Sigmoid colon (tissue), 7 donors: ENCODE data around the gene RGS11. TPM values are rescaled to one million over a fixed set of nuclear protein-coding genes. Genes with fewer than 3 reads are reported as not detected.
A peak's percentile ranks its signal among the peaks of the same experiment; 100 is the strongest.

Source experiments
- DNase-seq: peaks from one replicate; pipeline ENCODE4 v3.0.0-alpha.2; 2019
- H3K27ac ChIP-seq, 4 donors: fragments of 200-600 bp; sonication (generic); one replicate each; pipeline ENCODE4 v1.5.1; 2016 to 2019; ENCODE audit warnings: mild to moderate bottlenecking in 1 of 4
- H3K27me3 ChIP-seq, 3 donors: fragments of 200-600 bp; sonication (generic); one replicate each; pipeline ENCODE4 v1.5.1; 2019; ENCODE audit warnings: mild to moderate bottlenecking in 1 of 3
- H3K36me3 ChIP-seq, 4 donors: fragments of 200-600 bp; sonication (generic); one replicate each; pipeline ENCODE4 v1.5.1; 2016 to 2019
- H3K4me1 ChIP-seq, 4 donors: fragments of 200-600 bp; sonication (generic); one replicate each; pipeline ENCODE4 v1.5.1; 2017 to 2019
- H3K4me3 ChIP-seq, 4 donors: fragments of 200-600 bp; sonication (generic); one replicate each; pipeline ENCODE4 v1.5.1; 2017 to 2019; ENCODE audit warnings: mild to moderate bottlenecking in 2 of 4, moderate library complexity in 1 of 4
- H3K9me3 ChIP-seq, 4 donors: fragments of 200-600 bp in 3 of 4; sonication (generic) in 3 of 4; one replicate each; pipeline versions ENCODE4 v1.5.1 to v1.6.1; 2013 to 2019
- EP300 ChIP-seq, 4 donors: sonication (generic); formaldehyde crosslinking; IDR thresholded peaks; one replicate each; pipeline ENCODE4 v1.6.1; 2017; ENCODE audit warnings: antibody characterized with exemption in 4 of 4
- POLR2A ChIP-seq, 2 donors: fragments of 450-650 bp; IDR thresholded peaks; one replicate each; pipeline ENCODE4 v1.6.1; 2016; ENCODE audit warnings: antibody characterized with exemption in 2 of 2, mild to moderate bottlenecking in 2 of 2, moderate library complexity in 2 of 2
- POLR2AphosphoS5 ChIP-seq, 4 donors: sonication (generic); formaldehyde crosslinking; IDR thresholded peaks; one replicate each; pipeline ENCODE4 v1.6.1; 2017; ENCODE audit warnings: antibody characterized with exemption in 4 of 4
- WGBS, 2 donors: extraction: QIAGEN DNeasy Blood & Tissue Kit; methylation state at CpG; one replicate each; pipeline ENCODE4 v1.1.7; 2013; 5-methylcytosine and 5-hydroxymethylcytosine counted together
- intact Hi-C: fragments of 100-400 bp; cut with DNase I; formaldehyde crosslinking; loops from one replicate; pipeline ENCODE4 v1.15.1; 2023
- polyA plus RNA-seq, 3 donors: library from polyadenylated mRNA; stranded (reverse); fragments of 200-250 nt; gene quantifications; one replicate each; pipeline ENCODE4 v1.2.3, GENCODE V29; 2013
- total RNA-seq, 4 donors: library from RNA; depleted of rRNA; stranded (reverse); fragments of >200 nt; gene quantifications; one replicate each; pipeline ENCODE4 v1.1.0, GENCODE V29; 2016
- TF ChIP-seq, protein P1 (sequence below), 4 experiments: fragments of 450-650 bp in 3 of 4; fragments of 200-600 bp in 1 of 4; IDR thresholded peaks; one replicate each; pipeline ENCODE4 v1.5.1; 2016 to 2019; ENCODE audit warnings: antibody characterized with exemption in 4 of 4, mild to moderate bottlenecking in 3 of 4, moderate library complexity in 2 of 4
- donor health status: healthy with polysubstance abuse.
- donor health status: Bipolar disorder and iron deficiency.
- donor health status: healthy.

RGS11 gene
- total and polyA plus RNA-seq, 7 donors = 0.23 to 24.9 (median 6.4) TPM

DNA sequence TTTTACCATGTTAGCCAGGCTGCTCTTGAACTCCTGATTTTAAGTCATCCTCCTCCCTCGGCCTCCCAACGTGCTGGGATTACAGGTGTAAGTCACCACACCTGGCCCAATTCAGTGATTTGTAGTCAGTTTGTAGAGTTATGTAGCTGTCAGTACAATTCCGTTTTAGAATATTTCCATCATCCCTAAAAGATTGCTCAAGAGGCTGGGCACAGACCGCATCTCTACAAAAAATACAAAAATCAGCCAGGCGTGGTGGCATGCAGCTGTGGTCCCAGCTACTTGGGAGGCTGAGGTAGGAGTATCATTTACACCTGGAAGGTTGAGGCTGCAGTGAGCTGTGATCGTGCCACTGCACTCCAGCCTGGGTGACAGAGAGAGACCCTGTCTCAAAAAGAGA lies 20.6 kb downstream of the RGS11 start:
- H3K27me3 ChIP-seq = no peaks in the 10 kb centered on the region
- H3K9me3 ChIP-seq = no peaks in the 10 kb centered on the region
- H3K27ac ChIP-seq = no peak overlapping the region
- no peak for DNase-seq
- no peak overlapping the region for H3K4me3 ChIP-seq
- TF ChIP-seq POLR2AphosphoS5 (IDR thresholded peaks at IDR 0.05) (no peak), EP300 (IDR thresholded peaks at IDR 0.05) (no peak), POLR2A (IDR thresholded peaks at IDR 0.05) (no peak)
- TF ChIP-seq, protein P1, sequence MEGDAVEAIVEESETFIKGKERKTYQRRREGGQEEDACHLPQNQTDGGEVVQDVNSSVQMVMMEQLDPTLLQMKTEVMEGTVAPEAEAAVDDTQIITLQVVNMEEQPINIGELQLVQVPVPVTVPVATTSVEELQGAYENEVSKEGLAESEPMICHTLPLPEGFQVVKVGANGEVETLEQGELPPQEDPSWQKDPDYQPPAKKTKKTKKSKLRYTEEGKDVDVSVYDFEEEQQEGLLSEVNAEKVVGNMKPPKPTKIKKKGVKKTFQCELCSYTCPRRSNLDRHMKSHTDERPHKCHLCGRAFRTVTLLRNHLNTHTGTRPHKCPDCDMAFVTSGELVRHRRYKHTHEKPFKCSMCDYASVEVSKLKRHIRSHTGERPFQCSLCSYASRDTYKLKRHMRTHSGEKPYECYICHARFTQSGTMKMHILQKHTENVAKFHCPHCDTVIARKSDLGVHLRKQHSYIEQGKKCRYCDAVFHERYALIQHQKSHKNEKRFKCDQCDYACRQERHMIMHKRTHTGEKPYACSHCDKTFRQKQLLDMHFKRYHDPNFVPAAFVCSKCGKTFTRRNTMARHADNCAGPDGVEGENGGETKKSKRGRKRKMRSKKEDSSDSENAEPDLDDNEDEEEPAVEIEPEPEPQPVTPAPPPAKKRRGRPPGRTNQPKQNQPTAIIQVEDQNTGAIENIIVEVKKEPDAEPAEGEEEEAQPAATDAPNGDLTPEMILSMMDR (IDR thresholded peaks at IDR 0.05) = no peak
- no peaks in the 10 kb centered on the region for H3K4me1 ChIP-seq
- WGBS, 2 donors = 96% methylated on average over 6 of the region's 6 CpGs
- H3K36me3 ChIP-seq = peaks cover 5 to 72% (median 32%) of the 10 kb centered on the region in 4 donors
- intact Hi-C loops = no loop called here

GRCh38 chr16:254461-254860 lies 21.3 kb downstream of the RGS11 start:
- H3K27me3 ChIP-seq = no peaks in the 10 kb centered on the region
- TF ChIP-seq POLR2A (IDR thresholded peaks at IDR 0.05) (no peak), POLR2AphosphoS5 (IDR thresholded peaks at IDR 0.05) (no peak), EP300 (IDR thresholded peaks at IDR 0.05) (no peak)
- TF ChIP-seq, protein P1 (IDR thresholded peaks at IDR 0.05) = no peak
- no peak overlapping the region for H3K27ac ChIP-seq
- intact Hi-C loops = no loop called here
- H3K4me3 ChIP-seq = no peak overlapping the region
- H3K36me3 ChIP-seq = peaks cover 0 to 71% (median 25%) of the 10 kb centered on the region in 4 donors
- no peaks in the 10 kb centered on the region for H3K4me1 ChIP-seq
- no peaks in the 10 kb centered on the region for H3K9me3 ChIP-seq
- 96 to 98% methylated on average over 25 of the region's 25 CpGs for WGBS, 2 donors
- DNase-seq = no peak

GRCh38 chr16:253833-254232 lies 21.9 kb downstream of the RGS11 start:
- no peak overlapping the region for H3K27ac ChIP-seq
- intact Hi-C loops = no loop called here
- 55 to 70% methylated on average over 6 of the region's 6 CpGs for WGBS, 2 donors
- TF ChIP-seq POLR2AphosphoS5 (IDR thresholded peaks at IDR 0.05) = no peak
- TF ChIP-seq, protein P1 (IDR thresholded peaks at IDR 0.05) = no peak
- no peak for TF ChIP-seq POLR2A (IDR thresholded peaks at IDR 0.05)
- TF ChIP-seq EP300 (IDR thresholded peaks at IDR 0.05) = no peak
- no peak overlapping the region for H3K4me3 ChIP-seq
- H3K9me3 ChIP-seq = no peaks in the 10 kb centered on the region
- no peaks in the 10 kb centered on the region for H3K4me1 ChIP-seq
- peaks cover 0 to 70% (median 24%) of the 10 kb centered on the region in 4 donors for H3K36me3 ChIP-seq
- no peaks in the 10 kb centered on the region for H3K27me3 ChIP-seq
- DNase-seq = no peak

- Histone ChIP-seq H3K27ac (peak overlapping the region in 1 of 4 donors; percentile 14), H3K9me3 (no peaks in the 10 kb centered on the region), H3K36me3 (peaks cover 0 to 66% (median 24%) of the 10 kb centered on the region in 4 donors), H3K4me1 (no peaks in the 10 kb centered on the region), H3K27me3 (no peaks in the 10 kb centered on the region), H3K4me3 (no peak overlapping the region)
- intact Hi-C loops = no loop called here
- WGBS, 2 donors = 18 to 41% methylated on average over 30 of the region's 30 CpGs
- TF ChIP-seq EP300 (IDR thresholded peaks at IDR 0.05) (no peak), POLR2AphosphoS5 (IDR thresholded peaks at IDR 0.05) (no peak), POLR2A (IDR thresholded peaks at IDR 0.05) (no peak)
- TF ChIP-seq, protein P1 (IDR thresholded peaks at IDR 0.05) = no peak
- DNase-seq = no peak
Observed at GRCh38 chr16:252366-253337, 23.1 kb downstream of the RGS11 start.
